Liver (tissue), 3 donors: Measurements from ENCODE around the gene ADTRP.
A peak's percentile ranks its signal among the peaks of the same experiment; 100 is the strongest.

Experiments used
- RAD21 ChIP-seq, 2 donors: IDR thresholded peaks; 2 replicates each; pipeline ENCODE4 v1.6.1; 2016; ENCODE audit warnings: antibody characterized with exemption in 2 of 2, mild to moderate bottlenecking in 2 of 2
- RXRA ChIP-seq, 2 donors: IDR thresholded peaks; 2 replicates each; pipeline ENCODE4 v1.6.1; 2017 to 2018; ENCODE audit warnings: antibody characterized with exemption in 2 of 2, mild to moderate bottlenecking in 1 of 2
- SP1 ChIP-seq: IDR thresholded peaks from 2 replicates; pipeline ENCODE4 v1.6.1; 2018; ENCODE audit warnings: antibody characterized with exemption, mild to moderate bottlenecking
- YY1 ChIP-seq: IDR thresholded peaks from 2 replicates; pipeline ENCODE4 v1.6.1; 2016; ENCODE audit warnings: antibody characterized with exemption, mild to moderate bottlenecking
- ZBTB33 ChIP-seq: IDR thresholded peaks from 2 replicates; pipeline ENCODE4 v1.6.1; 2016; ENCODE audit warnings: antibody characterized with exemption
- TF ChIP-seq, protein P1 (sequence below): fragments of 150-350 bp; IDR thresholded peaks from 2 replicates; pipeline ENCODE4 v1.5.1; 2017; ENCODE audit warnings: improper control_type of control experiment, low read depth, low read length; ENCODE audit not compliant: missing input control
- donor health status: healthy.
- donor health status: healthy.

- TF ChIP-seq, protein P1, sequence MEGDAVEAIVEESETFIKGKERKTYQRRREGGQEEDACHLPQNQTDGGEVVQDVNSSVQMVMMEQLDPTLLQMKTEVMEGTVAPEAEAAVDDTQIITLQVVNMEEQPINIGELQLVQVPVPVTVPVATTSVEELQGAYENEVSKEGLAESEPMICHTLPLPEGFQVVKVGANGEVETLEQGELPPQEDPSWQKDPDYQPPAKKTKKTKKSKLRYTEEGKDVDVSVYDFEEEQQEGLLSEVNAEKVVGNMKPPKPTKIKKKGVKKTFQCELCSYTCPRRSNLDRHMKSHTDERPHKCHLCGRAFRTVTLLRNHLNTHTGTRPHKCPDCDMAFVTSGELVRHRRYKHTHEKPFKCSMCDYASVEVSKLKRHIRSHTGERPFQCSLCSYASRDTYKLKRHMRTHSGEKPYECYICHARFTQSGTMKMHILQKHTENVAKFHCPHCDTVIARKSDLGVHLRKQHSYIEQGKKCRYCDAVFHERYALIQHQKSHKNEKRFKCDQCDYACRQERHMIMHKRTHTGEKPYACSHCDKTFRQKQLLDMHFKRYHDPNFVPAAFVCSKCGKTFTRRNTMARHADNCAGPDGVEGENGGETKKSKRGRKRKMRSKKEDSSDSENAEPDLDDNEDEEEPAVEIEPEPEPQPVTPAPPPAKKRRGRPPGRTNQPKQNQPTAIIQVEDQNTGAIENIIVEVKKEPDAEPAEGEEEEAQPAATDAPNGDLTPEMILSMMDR, result peak; percentile 35
- no peak for TF ChIP-seq YY1
- no peak for TF ChIP-seq RXRA (IDR thresholded peaks at IDR 0.05)
- TF ChIP-seq RAD21 (IDR thresholded peaks at IDR 0.05), result peak in 1 of 2 donors; percentile 59
- no peak for TF ChIP-seq SP1
- TF ChIP-seq ZBTB33, result no peak
Observed at GRCh38 chr6:11675601-11676000, 103.0 kb downstream of the ADTRP start.
